ENCODE data around the gene TTLL10. TPM values are rescaled to one million over a fixed set of nuclear protein-coding genes. Genes with fewer than 3 reads are reported as not detected.

The TTLL10 gene
- total RNA-seq, 1 donor from 2014 or later, result 0.16 TPM

GRCh38 chr1:1235016-1235744 is 61.5 kb downstream of the TTLL10 start:
- Mint-ChIP-seq H3K27me3 (no peaks in the 10 kb centered on the region), H3K4me1 (peaks cover 39% of the 10 kb centered on the region), H3K27ac (no peak overlapping the region), H3K9me3 (no peaks in the 10 kb centered on the region), H3K36me3 (ENCODE audit: low read depth) (peaks cover 21% of the 10 kb centered on the region), H3K4me3 (no peak overlapping the region)
- no peak for ATAC-seq (ENCODE audit: low read depth)
- no peak for TF ChIP-seq CTCF (IDR thresholded peaks at IDR 0.05)
- DNase-seq, result no peak
- POLR2A ChIA-PET, result interaction anchor here (0.6 to 0.7 kb wide), 2 partner anchors 35 to 64 kb away, joined by 3 to 8 read pairs; no protein-coding TSS in a partner anchor
- intact Hi-C loops (cut with micrococcal nuclease), result no loop called here
- CTCF ChIA-PET, result no interaction called here

- POLR2A ChIA-PET, result interaction anchor here (0.7 kb wide), 1 partner anchor 65 kb away, joined by 3 read pairs; no protein-coding TSS in a partner anchor
- H3K27me3 Mint-ChIP-seq, result no peaks in the 10 kb centered on the region
- ATAC-seq (ENCODE audit: low read depth), result no peak
- intact Hi-C loops (cut with micrococcal nuclease), result no loop called here
- DNase-seq, result no peak
- TF ChIP-seq CTCF (IDR thresholded peaks at IDR 0.05), result no peak
- no peak overlapping the region for H3K27ac Mint-ChIP-seq
- peaks cover 19% of the 10 kb centered on the region for H3K36me3 Mint-ChIP-seq (ENCODE audit: low read depth)
- CTCF ChIA-PET, result no interaction called here
- H3K4me1 Mint-ChIP-seq, result peaks cover 30% of the 10 kb centered on the region
- no peaks in the 10 kb centered on the region for H3K9me3 Mint-ChIP-seq
- H3K4me3 Mint-ChIP-seq, result no peak overlapping the region
Measured at GRCh38 chr1:1236176-1236763, 62.6 kb downstream of the TTLL10 start.

- TF ChIP-seq CTCF (IDR thresholded peaks at IDR 0.05), result no peak
- DNase-seq (no peak), ATAC-seq (ENCODE audit: low read depth) (no peak)
- Mint-ChIP-seq H3K27ac (no peak overlapping the region), H3K27me3 (no peaks in the 10 kb centered on the region), H3K9me3 (no peaks in the 10 kb centered on the region), H3K4me1 (peaks cover 30% of the 10 kb centered on the region), H3K36me3 (ENCODE audit: low read depth) (peaks cover 18% of the 10 kb centered on the region), H3K4me3 (peak overlapping the region; percentile 32)
- ChIA-PET CTCF (interaction anchor here (2.1 kb wide), 1 partner anchor 115 kb away, joined by 12 read pairs; no protein-coding TSS in a partner anchor), POLR2A (interaction anchor here (1.5 kb wide), 1 partner anchor 115 kb away, joined by 6 read pairs; no protein-coding TSS in a partner anchor)
- intact Hi-C loops (cut with micrococcal nuclease), result no loop called here
Measured at GRCh38 chr1:1236945-1237873, 63.5 kb downstream of the TTLL10 start.

GRCh38 chr1:1237874-1238701 is 64.4 kb downstream of the TTLL10 start:
- intact Hi-C loops (cut with micrococcal nuclease), result no loop called here
- peak; percentile 66 for ATAC-seq (ENCODE audit: low read depth)
- CTCF ChIA-PET, result interaction anchor here (2.1 kb wide), 1 partner anchor 116 kb away, joined by 12 read pairs; no protein-coding TSS in a partner anchor

More at GRCh38 chr1:1237874-1238701, 64.4 kb downstream of the TTLL10 start:
- H3K36me3 Mint-ChIP-seq (ENCODE audit: low read depth), result peaks cover 18% of the 10 kb centered on the region
- H3K27me3 Mint-ChIP-seq, result no peaks in the 10 kb centered on the region
- no peak for TF ChIP-seq CTCF (IDR thresholded peaks at IDR 0.05)
- POLR2A ChIA-PET, result interaction anchor here (0.9 to 1.5 kb wide), 2 partner anchors 100 to 116 kb away, joined by 3 to 6 read pairs; no protein-coding TSS in a partner anchor
- H3K9me3 Mint-ChIP-seq, result no peaks in the 10 kb centered on the region
- peaks cover 28% of the 10 kb centered on the region for H3K4me1 Mint-ChIP-seq
- DNase-seq, result no peak
- no peak overlapping the region for H3K27ac Mint-ChIP-seq
- peak overlapping the region; percentile 32 for H3K4me3 Mint-ChIP-seq
